Motor neuron (in vitro differentiated cells): Measurements from ENCODE around the gene ZGPAT. TPM values are rescaled to one million over a fixed set of nuclear protein-coding genes. Genes with fewer than 3 reads are reported as not detected.

Experiments used
- ATAC-seq, 8 experiments: fragments of 200-7000 bp; cut with Tn5 transposase; replicated peaks in 6 of 8; 2 replicates each; pipeline ENCODE4 v1.8.0; 2021; ENCODE audit warnings: mild to moderate bottlenecking in 8 of 8, moderate library complexity in 8 of 8
- H3K27ac ChIP-seq, 2 donors: fragments of 250-450 bp; sonication (Bioruptor Pico); 2 replicates each; pipeline ENCODE4 v1.9.0; 2021; ENCODE audit warnings: antibody characterized with exemption in 2 of 2, mild to moderate bottlenecking in 2 of 2, moderate library complexity in 1 of 2
- H3K4me1 ChIP-seq, 2 donors: fragments of 250-450 bp; sonication (Bioruptor Pico); replicated peaks in 1 of 2; 2 replicates each; pipeline ENCODE4 v1.6.1; 2021; ENCODE audit warnings: antibody characterized with exemption in 2 of 2, mild to moderate bottlenecking in 2 of 2, moderate library complexity in 1 of 2
- H3K4me3 ChIP-seq, 5 donors: fragments of 250-450 bp; sonication (Bioruptor Pico); 2 replicates each; pipeline ENCODE4 v1.9.0; 2021; ENCODE audit warnings: antibody characterized with exemption in 5 of 5, mild to moderate bottlenecking in 5 of 5, moderate library complexity in 4 of 5
- WGBS, 10 experiments: fragments of 450-650 bp; shearing (Covaris generic); methylation state at CpG; one replicate each; pipeline ENCODE4 v1.0.0; 2022; 5-methylcytosine and 5-hydroxymethylcytosine counted together
- in situ Hi-C, 9 experiments: fragments of 400-800 bp; cut with MboI; loops; one replicate each; pipeline ENCODE4 v1.15.0; 2021; ENCODE audit warnings: low sequenced_read_pairs in 9 of 9, low pct_unique_long_range_greater_than_20kb in 2 of 9; ENCODE audit not compliant: unreplicated experiment in 9 of 9
- total RNA-seq, 8 experiments: library from RNA; unstranded; fragments of 300-600 nt; gene quantifications; 2 replicates each; pipeline versions ENCODE4 v1.2.3 to v1.2.4, GENCODE V29; 2022

Gene ZGPAT
- total RNA-seq, 8 experiments from 2014 or later = 10.4 to 28.3 (median 15.7) TPM

DNA sequence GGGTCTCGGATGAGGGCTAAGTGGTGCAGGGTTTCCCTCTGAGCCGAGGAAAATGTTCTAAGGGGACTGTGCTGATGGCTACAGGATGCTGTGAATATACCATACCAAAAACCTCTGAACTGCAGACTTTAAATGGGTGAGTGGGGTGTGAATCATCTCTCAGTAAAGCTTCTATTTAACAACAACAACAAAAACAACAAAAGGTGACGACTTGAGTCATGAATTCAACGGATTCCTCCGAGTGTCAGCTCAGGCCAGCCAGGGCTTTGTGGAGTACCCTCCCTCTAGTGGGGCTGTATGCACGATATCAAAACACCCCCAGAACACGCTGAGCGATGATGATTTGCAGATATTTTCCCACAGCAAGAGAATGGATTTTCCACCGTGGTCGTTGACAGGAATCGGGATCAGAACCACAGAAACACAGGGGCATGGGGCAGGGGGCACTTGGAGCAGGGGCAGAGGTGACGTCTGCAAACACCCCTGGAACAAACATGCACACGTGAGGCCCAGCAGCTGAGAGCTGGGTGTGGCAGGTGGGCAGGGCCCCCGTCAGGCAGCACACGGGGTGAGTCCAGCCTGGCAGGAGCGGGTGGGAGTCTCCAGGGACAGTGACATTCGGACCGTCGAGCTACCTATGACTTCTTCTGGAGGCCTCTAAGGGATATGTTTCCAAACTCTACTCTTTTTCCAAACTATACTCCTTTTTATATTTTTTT, 70.4 kb downstream of the ZGPAT start:
- ATAC-seq = peak in 3 of 8 experiments; percentile 32 to 38 (median 36)
- H3K4me1 ChIP-seq = peaks cover 10 to 15% of the 10 kb centered on the region in 2 donors
- WGBS, 10 experiments = 20 to 93% (median 43%) methylated on average over 1 to 9 of the region's 19 CpGs; no CpG with 5 or more reads in 5 of the 10 experiments
- in situ Hi-C loops = no loop called here
- no peak overlapping the region for H3K4me3 ChIP-seq
- no peak overlapping the region for H3K27ac ChIP-seq

DNA sequence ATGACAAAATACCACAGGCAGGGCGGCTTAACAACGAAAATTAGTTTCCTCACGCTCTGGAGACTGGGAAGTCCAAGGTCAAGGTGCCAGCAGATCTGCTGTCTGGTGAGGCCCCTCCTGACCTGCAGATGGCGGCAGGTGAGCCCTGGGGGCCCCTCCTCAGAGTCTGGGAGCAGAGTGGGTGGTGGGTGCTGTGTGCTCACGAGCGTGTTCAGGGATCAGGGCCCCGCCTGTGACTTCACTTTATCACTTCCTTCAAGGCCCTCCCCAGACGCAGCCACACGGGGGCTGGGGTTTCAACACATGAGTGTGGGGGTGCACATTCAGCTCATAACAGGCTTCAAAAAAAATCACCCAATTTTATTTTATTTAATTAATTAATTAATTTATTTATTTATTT, 71.0 kb downstream of the ZGPAT start:
- in situ Hi-C loops = no loop called here
- WGBS, 10 experiments = 77 to 100% (median 87%) methylated on average over 3 to 6 of the region's 9 CpGs; no CpG with 5 or more reads in 2 of the 10 experiments
- ATAC-seq = no peak
- H3K27ac ChIP-seq = no peak overlapping the region
- no peak overlapping the region for H3K4me3 ChIP-seq
- H3K4me1 ChIP-seq = peaks cover 7 to 12% of the 10 kb centered on the region in 2 donors

DNA sequence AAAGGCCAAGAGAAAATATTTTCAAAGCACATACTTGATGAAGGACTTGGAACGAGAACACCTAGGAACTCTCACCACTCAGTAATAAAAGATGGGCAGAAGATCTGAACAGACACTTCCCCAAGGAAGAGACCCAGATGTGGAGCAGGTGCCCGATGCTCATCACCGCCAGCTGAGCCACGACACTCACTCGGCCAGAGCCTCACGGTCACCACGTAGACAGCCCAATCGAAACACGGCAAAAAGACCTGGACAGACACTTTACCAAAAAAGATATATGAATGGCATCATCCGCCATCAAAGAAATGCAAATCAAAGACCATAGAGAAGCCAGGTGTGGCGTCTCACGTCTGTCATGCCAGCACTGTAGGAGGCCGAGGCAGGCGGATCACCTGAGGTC, 73.3 kb downstream of the ZGPAT start:
- H3K4me1 ChIP-seq = peaks cover 0 to 6% of the 10 kb centered on the region in 2 donors
- no peak overlapping the region for H3K27ac ChIP-seq
- 72 to 100% (median 84%) methylated on average over 1 to 8 of the region's 14 CpGs; no CpG with 5 or more reads in 1 of the 10 experiments for WGBS, 10 experiments
- H3K4me3 ChIP-seq = no peak overlapping the region
- no peak for ATAC-seq
- in situ Hi-C loops = no loop called here

DNA sequence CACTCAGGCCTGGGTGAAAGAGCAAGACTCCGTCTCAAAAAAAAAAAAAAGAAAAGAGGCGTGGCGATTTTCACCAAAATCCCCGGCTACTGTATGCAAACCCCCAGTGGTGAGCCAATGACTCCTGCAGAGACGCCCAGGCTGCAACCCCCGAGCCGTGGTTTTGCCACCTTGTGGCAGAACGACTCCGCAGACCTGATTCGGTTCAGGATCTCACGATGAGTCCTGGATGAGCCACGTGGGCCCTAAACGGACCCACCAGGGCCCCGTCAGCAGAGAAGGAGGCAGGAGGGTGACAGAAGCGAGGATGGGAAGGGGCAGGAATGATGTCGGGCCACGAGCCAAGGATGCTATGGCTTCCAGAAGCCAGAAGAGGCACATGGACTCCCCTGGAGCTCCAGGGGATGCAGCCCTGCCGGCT, 74.2 kb downstream of the ZGPAT start:
- peaks cover 0 to 10% of the 10 kb centered on the region in 2 donors for H3K4me1 ChIP-seq
- 27 to 100% (median 95%) methylated on average over 1 to 4 of the region's 18 CpGs; no CpG with 5 or more reads in 4 of the 10 experiments for WGBS, 10 experiments
- in situ Hi-C loops = no loop called here
- no peak overlapping the region for H3K27ac ChIP-seq
- ATAC-seq = no peak
- H3K4me3 ChIP-seq = no peak overlapping the region

DNA sequence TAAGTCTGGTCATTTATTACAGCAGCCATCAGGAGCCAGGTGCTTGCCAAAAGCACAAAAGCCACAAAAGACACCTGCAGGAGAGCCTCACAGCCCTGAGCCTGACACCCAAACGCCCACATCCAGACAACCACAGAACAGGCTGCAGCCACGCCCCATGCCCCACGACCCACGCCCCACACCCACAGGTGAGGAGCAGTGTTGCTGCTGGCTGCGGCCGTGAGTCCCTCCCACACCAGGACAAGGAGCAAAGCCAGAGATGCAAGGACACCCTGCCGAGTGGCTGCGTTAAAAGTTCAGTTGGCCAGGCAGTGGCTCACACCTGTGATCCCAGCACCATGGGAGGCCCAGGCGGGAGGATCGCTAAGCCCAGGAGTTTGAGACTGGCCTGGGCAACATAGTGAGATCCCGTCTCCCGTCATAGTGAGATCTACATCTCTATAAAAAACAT, 74.7 kb downstream of the ZGPAT start:
- Histone ChIP-seq H3K27ac (no peak overlapping the region), H3K4me1 (peaks cover 0 to 10% of the 10 kb centered on the region in 2 donors), H3K4me3 (no peak overlapping the region)
- in situ Hi-C loops = no loop called here
- ATAC-seq = no peak
- 97 to 100% (median 100%) methylated on average over 1 to 7 of the region's 12 CpGs; no CpG with 5 or more reads in 7 of the 10 experiments for WGBS, 10 experiments

DNA sequence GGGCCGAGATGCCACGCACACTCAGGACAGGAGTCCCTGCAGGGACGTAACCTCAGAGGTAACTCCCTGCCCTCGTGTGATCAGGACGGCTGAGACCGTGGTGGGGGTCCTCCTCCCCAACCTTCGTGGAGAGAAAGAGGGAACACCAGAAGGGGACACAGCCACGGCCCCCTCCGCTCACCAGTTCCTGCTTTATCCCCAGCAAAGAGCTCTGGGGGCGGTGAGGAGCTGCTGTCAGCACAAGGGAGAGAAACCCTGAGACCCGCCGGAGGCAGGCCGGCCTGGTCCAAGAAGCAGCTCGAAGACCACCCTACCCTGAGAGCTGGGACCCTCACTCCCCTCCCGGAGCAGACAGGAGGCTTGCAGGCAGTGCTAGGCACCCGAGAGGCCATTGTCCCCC, 76.1 kb downstream of the ZGPAT start:
- 67 to 92% methylated on average over 2 of the region's 16 CpGs; no CpG with 5 or more reads in 8 of the 10 experiments for WGBS, 10 experiments
- no peak overlapping the region for H3K4me3 ChIP-seq
- in situ Hi-C loops = no loop called here
- H3K4me1 ChIP-seq = peaks cover 0 to 10% of the 10 kb centered on the region in 2 donors
- no peak for ATAC-seq
- H3K27ac ChIP-seq = no peak overlapping the region

DNA sequence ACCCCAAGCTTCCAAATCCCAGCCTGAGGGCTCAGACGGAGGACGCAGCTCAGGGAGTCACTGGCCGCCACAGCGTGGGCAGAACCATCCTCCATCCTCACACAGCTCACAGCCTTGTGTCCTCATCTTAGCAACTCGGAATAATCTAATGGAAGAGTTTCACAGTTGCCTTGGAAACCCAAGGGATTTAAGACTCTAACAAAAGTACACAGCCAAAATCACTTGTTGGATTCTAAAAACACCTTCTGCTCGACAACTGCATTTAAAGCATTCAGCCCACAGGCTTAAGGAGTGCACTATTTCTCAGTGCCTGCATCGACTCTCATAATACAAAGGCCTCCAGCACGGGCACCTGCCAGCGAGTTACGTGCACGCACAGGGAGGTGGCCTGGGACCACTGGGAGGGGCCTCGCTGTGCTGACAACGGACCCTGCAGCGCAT, 77.9 kb downstream of the ZGPAT start:
- H3K4me1 ChIP-seq = peaks cover 0 to 10% of the 10 kb centered on the region in 2 donors
- no peak overlapping the region for H3K27ac ChIP-seq
- peak in 5 of 8 experiments; percentile 25 to 71 (median 40) for ATAC-seq
- no peak overlapping the region for H3K4me3 ChIP-seq
- in situ Hi-C loops = no loop called here
- 0 to 89% (median 53%) methylated on average over 1 to 11 of the region's 14 CpGs; no CpG with 5 or more reads in 3 of the 10 experiments for WGBS, 10 experiments

Other genes with a start within 250 kb of the ZGPAT start
- 100 to 1,000 TPM in 1 of 8 experiments, 10 to 100 TPM in 4, 1 to 10 TPM in 1, under 1 TPM in 2; 0.18 to 124 (median 58.4) TPM for gene KCNQ2, start 235.4 kb upstream of the ZGPAT start, total RNA-seq
- 100 to 1,000 TPM in 4 of 8 experiments, 10 to 100 TPM in 2, 1 to 10 TPM in 2; 2.8 to 390 (median 139) TPM for gene EEF1A2, start 209.0 kb upstream of the ZGPAT start, total RNA-seq
- gene PPDPF, start 187.3 kb upstream of the ZGPAT start, total RNA-seq = 100 to 1,000 TPM in 3 of 8 experiments, 10 to 100 TPM in 5; 12.8 to 270 (median 87.9) TPM
- 1 to 10 TPM in 1 of 8 experiments, under 1 TPM in 7; 0.10 to 1.6 (median 0.83) TPM for gene PTK6, start 170.7 kb upstream of the ZGPAT start, total RNA-seq
- under 1 TPM in 2 of 8 experiments, not detected in 6; 0.11 to 0.27 TPM for gene SRMS, start 160.3 kb upstream of the ZGPAT start, total RNA-seq
- gene FNDC11, start 153.9 kb upstream of the ZGPAT start, total RNA-seq = 1 to 10 TPM in 5 of 8 experiments, under 1 TPM in 3; 0.36 to 3.5 (median 2.0) TPM
- gene HELZ2, start 133.8 kb upstream of the ZGPAT start, total RNA-seq = 10 to 100 TPM in 5 of 8 experiments, 1 to 10 TPM in 3; 4.7 to 19.3 (median 14.1) TPM
- 10 to 100 TPM in 2 of 8 experiments, 1 to 10 TPM in 6; 5.6 to 11.8 (median 8.4) TPM for gene GMEB2, start 80.9 kb upstream of the ZGPAT start, total RNA-seq
- gene STMN3, start 54.6 kb upstream of the ZGPAT start, total RNA-seq = 100 to 1,000 TPM in 2 of 8 experiments, 10 to 100 TPM in 6; 14.5 to 155 (median 69.2) TPM
- 10 to 100 TPM in 5 of 8 experiments, 1 to 10 TPM in 3; 5.9 to 30.7 (median 11.0) TPM for gene RTEL1, start 49.7 kb upstream of the ZGPAT start, total RNA-seq
- gene TNFRSF6B, start 11.4 kb upstream of the ZGPAT start, total RNA-seq = 1 to 10 TPM in 1 of 8 experiments, under 1 TPM in 4, not detected in 3; 0.22 to 1.1 (median 0.69) TPM
- gene ARFRP1, start 63 bp upstream of the ZGPAT start, total RNA-seq = 10 to 100 TPM; 22.7 to 45.5 (median 35.1) TPM
- 1 to 10 TPM; 2.5 to 8.8 (median 3.9) TPM for gene LIME1, start 28.6 kb downstream of the ZGPAT start, total RNA-seq
- gene SLC2A4RG, start 31.7 kb downstream of the ZGPAT start, total RNA-seq = 10 to 100 TPM; 19.8 to 57.5 (median 36.4) TPM
- 10 to 100 TPM in 5 of 8 experiments, 1 to 10 TPM in 3; 2.2 to 23.5 (median 16.2) TPM for gene ZBTB46, start 123.2 kb downstream of the ZGPAT start, total RNA-seq
- gene ABHD16B, start 153.5 kb downstream of the ZGPAT start, total RNA-seq = under 1 TPM in 1 of 8 experiments, not detected in 7; 0.60 TPM
- gene TPD52L2, start 157.2 kb downstream of the ZGPAT start, total RNA-seq = 100 to 1,000 TPM in 1 of 8 experiments, 10 to 100 TPM in 7; 41.3 to 108 (median 70.4) TPM
- gene DNAJC5, start 187.1 kb downstream of the ZGPAT start, total RNA-seq = 10 to 100 TPM; 31.7 to 80.7 (median 41.5) TPM
- gene UCKL1, start 248.4 kb downstream of the ZGPAT start, total RNA-seq = 10 to 100 TPM; 15.5 to 59.3 (median 24.6) TPM